C4-2B (cell line): ENCODE data around the gene PRIM2.
"Not testable (repeated sequence)": the region's sequence is repeated elsewhere in the genome, so short reads cannot be mapped to it uniquely, and the experiment has no call there.

Experiments used
- H3K27ac ChIP-seq: fragments of 450-650 bp; 2 replicates; pipeline ENCODE4 v1.5.1; 2017
- ZFX ChIP-seq: fragments of 450-650 bp; IDR thresholded peaks from 2 replicates; pipeline ENCODE4 v1.6.1; 2017
- TF ChIP-seq, protein P1 (sequence below): fragments of 450-650 bp; conservative IDR thresholded peaks from 2 replicates; pipeline ENCODE4 v1.5.1; 2017; ENCODE audit warnings: mild to moderate bottlenecking

The PRIM2 gene, protein sequence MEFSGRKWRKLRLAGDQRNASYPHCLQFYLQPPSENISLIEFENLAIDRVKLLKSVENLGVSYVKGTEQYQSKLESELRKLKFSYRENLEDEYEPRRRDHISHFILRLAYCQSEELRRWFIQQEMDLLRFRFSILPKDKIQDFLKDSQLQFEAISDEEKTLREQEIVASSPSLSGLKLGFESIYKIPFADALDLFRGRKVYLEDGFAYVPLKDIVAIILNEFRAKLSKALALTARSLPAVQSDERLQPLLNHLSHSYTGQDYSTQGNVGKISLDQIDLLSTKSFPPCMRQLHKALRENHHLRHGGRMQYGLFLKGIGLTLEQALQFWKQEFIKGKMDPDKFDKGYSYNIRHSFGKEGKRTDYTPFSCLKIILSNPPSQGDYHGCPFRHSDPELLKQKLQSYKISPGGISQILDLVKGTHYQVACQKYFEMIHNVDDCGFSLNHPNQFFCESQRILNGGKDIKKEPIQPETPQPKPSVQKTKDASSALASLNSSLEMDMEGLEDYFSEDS

GRCh38 chr6:57317060-57317943 is at the start of gene PRIM2:
PRIM2 (plus strand) TSS chr6:57317630; CDS start chr6:57318446, 816 bp downstream.
- H3K27ac ChIP-seq = peak within 1 kb of the TSS; percentile 75
- TF ChIP-seq, protein P1, sequence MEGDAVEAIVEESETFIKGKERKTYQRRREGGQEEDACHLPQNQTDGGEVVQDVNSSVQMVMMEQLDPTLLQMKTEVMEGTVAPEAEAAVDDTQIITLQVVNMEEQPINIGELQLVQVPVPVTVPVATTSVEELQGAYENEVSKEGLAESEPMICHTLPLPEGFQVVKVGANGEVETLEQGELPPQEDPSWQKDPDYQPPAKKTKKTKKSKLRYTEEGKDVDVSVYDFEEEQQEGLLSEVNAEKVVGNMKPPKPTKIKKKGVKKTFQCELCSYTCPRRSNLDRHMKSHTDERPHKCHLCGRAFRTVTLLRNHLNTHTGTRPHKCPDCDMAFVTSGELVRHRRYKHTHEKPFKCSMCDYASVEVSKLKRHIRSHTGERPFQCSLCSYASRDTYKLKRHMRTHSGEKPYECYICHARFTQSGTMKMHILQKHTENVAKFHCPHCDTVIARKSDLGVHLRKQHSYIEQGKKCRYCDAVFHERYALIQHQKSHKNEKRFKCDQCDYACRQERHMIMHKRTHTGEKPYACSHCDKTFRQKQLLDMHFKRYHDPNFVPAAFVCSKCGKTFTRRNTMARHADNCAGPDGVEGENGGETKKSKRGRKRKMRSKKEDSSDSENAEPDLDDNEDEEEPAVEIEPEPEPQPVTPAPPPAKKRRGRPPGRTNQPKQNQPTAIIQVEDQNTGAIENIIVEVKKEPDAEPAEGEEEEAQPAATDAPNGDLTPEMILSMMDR = peak; percentile 1; the same call in 1 of the 2 replicates
- TF ChIP-seq ZFX = no peak

- TF ChIP-seq, protein P1 = peak; percentile 28
- no peak for TF ChIP-seq ZFX
- H3K27ac ChIP-seq = no peak overlapping the region
Observed at GRCh38 chr6:57268294-57268640, 49.2 kb upstream of the PRIM2 start.

DNA sequence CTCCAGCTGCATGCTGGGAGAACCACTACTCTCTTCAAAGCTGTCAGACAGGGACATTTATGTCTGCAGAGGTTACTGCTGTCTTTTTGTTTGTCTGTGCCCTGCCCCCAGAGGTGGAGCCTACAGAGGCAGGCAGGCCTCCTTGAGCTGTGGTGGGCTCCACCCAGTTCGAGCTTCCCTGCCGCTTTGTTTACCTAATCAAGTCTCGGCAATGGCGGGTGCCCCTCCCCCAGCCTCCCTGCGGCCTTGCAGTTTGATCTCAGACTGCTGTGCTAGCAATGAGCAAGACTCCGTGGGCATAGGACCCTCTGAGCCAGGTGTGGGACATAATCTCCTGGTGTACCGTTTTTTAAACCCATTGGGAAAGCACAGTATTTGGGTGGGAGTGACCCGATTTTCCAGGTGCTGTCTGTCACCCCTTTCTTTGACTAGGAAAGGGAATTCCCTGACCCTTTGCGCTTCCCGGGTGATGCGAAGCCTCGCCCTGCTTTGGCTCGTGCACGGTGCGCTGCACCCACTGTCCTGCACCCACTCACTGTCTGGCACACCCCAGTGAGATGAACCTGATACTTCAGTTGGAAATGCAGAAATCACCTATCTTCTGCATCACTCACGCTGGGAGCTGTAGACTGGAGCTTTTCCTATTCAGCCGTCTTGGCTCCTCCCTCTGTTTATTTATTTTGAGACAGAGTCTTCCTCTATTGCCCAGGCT is 43.2 kb upstream of the PRIM2 start:
- H3K27ac ChIP-seq = not testable (repeated sequence)

- H3K27ac ChIP-seq = no peak overlapping the region; the same call in 1 of the 2 replicates
- TF ChIP-seq, protein P1 = no peak
- TF ChIP-seq ZFX = no peak
Observed at GRCh38 chr6:57275384-57275783, 42.0 kb upstream of the PRIM2 start.

- TF ChIP-seq ZFX = no peak
- TF ChIP-seq, protein P1 = no peak
- no peak overlapping the region for H3K27ac ChIP-seq
Observed at GRCh38 chr6:57276946-57277345, 40.5 kb upstream of the PRIM2 start.

DNA sequence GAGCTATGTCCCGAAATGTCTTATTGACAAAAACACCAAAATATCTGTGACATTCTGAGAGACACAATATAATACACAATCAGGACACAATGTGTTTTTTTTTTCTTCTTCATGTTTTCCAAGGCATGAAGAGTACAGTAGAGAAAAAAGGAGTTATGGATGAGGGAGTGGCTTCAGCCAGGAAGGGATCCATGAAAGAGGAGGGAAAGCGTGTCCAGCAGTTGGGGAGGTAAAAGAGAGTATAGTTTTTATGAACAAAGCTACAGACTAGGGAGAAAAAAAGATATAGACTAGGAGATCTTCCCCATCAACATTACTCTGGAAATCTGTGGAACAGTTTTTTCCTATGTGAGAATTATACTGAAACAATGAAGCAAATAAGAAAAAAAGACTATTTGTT is 38.9 kb upstream of the PRIM2 start:
- no peak overlapping the region for H3K27ac ChIP-seq
- TF ChIP-seq ZFX = no peak
- TF ChIP-seq, protein P1 = no peak

GRCh38 chr6:57279013-57279412 is 38.4 kb upstream of the PRIM2 start:
- no peak overlapping the region for H3K27ac ChIP-seq

More at GRCh38 chr6:57279013-57279412, 38.4 kb upstream of the PRIM2 start:
- TF ChIP-seq, protein P1 = no peak
- TF ChIP-seq ZFX = no peak
